Activated CD4-positive, alpha-beta T cell treated with anti-CD3 and anti-CD28 coated beads, Interleukin-2, Interleukin-6, amounts not matched to agents 100 ng/mL and 50 ng/mL, durations not matched to agents 16 hours and 8 hours (primary cell): ENCODE data around the gene LPP.

Experiments
- DNase-seq: peaks from one replicate; pipeline ENCODE4 v3.0.0-alpha.2; 2020

The LPP gene

DNA sequence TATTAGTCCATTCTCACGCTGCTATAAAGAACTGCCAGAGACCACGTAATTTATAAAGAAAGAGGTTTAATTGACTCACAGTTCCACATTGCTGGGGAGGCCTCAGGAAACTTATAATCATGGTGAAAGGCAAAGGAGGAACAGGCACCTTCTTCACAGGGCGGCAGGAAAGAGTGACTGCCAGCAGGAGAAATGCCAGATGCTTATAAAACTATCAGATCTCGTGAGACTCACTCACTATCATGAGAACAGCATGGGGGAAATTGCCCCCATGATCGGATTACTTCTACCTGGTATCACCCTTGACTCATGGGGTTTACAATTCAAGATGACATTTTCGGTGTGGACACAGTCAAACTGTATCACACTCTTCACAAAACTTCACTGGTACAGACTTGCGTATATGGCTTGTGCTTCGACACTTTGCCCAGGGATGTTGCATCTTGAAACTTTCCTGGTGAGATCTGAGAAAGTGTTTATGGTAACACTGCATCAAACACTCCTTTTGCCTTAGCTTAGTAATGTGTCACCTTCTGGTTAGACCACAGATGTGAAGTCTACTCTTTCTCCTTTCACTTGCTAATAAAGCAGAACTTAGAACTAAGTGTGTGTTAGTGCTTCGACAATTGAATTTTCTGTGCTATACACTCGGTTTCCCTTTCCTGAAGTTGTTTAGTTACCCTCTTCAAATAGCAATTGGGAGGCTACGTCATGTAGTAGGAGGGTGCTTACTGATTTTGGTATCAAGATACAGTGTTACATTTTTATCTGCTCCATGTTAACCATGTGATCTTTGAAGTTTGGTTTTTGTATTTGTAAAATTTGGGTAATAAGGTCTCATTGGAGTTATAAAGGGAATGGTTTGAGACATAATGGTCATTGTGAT lies 185.7 kb downstream of the LPP start:
- peak; percentile 89 for DNase-seq

DNA sequence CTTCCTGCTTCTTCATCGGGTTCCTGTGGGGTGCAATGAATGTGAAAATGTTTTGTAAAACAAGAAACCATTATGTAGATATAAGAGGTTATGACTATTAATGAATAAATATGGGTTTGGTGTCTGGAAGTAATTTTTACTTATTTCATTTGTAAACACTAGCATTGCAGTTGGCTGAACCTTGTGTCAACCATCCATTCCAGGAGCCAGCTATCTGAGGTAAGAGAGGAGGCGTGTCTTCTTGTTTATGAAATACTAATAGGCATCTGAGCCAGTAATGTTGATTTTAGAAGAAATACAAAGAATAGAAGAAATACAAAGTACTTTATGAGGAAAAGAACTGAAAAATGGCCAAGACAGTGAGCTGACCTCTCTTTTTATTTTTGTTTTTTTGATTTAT lies 187.5 kb downstream of the LPP start:
- DNase-seq = no peak

DNA sequence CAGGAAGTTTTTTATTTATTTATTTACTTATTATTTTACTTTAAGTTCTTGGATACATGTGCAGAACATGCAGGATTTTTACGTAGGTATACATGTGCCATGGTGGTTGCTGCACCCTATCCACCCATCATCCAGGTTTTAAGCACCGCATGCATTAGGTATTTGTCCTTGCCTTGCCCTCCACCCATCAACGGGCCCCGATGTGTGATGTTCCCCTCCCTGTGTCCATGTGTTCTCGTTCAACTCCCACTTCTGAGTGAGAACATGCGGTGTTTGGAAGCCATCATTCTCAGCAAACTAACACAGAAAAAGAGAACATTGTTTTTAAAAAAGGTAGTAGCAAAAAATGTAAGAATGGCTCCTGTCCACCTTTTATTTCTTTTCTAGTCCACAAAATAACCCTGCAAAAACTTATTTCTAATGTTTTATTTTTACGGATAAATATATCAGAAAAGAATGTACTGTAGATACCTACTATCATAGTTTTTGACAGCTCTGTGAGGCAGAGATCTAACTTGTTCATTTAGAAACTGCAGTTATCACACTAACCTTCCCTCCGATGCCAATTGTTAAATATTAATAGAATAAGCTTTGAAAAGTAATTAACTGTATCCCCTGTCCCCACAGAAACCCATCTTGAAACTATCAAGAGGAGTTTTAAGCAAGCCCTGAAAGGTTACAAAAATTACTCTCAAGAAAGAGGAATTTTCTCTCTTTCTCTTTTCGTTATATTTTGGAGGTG lies 189.2 kb downstream of the LPP start:
- DNase-seq = no peak

DNA sequence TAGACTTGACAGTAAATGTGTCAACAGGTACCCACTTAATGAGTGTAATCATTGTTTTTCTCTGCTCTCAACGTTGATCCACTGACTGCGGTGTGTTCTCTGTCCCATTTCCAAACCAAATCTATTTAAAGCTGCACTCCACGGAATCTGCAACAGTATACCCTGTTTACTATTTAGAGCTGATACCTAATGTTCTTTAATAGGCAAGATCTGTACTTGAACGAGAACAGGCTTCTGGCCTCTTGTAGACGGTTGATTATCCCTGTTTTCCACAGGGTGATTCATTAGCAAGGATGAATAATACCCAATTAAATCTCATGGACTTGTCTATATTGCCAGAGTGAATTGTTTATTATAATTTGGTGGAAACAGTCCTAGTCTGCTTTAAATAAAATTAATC lies 189.9 kb downstream of the LPP start:
- no peak for DNase-seq

DNA sequence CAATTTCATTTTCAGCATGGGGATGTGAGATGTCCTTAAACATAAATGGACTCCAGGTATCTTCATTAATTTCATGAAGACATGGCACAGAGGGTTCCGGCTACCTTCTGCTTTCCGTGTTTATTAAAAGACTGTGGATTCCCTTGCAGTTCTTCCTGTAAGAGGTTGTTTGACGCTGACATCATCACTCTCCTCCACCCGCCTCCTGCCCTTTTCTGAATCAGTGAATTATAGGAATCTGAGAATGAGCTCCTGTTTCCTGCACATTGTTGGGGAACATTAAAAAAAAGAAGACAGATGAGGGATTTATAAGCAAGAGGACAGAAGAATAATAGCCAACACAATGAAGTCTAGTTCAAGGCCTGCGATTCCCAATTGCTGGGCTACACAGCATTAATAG lies 191.3 kb downstream of the LPP start:
- DNase-seq = no peak

DNA sequence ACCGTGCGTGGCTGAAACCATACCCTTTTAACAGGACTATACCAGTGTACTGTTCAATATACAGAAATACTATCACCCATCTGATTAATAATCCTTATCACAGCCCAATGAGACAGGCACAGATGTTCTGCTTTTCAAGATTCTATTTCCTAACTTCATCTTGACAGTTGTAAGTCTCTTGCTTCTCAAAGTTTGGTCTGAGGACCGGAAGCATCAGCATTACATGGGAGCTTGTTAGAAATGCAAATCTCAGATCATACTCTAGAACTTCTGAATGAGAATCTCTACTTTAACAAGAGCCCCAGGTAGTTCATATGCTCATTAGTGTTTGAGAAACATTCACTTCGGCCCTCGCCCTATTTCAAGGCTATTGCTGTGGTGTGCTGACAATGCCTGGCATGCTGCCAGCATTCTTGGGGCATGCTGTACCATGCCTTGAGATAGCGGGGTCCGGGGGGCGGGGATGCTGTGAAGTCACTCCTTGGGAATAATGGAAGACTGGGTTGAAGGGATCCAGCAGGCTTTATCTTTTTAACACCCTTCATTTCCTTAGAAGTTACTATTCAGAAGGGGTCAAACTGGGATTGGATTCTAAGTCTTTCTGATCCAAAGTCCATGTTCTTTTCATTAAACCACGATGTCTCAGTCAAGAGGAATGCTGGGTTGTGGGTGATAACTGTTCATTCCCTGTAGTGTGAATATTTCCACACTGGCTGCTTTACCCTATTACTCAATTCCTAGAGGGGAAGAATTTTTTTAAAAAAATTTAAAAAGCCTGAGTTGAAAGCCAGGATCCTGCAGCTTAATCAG lies 194.7 kb downstream of the LPP start:
- DNase-seq = no peak

DNA sequence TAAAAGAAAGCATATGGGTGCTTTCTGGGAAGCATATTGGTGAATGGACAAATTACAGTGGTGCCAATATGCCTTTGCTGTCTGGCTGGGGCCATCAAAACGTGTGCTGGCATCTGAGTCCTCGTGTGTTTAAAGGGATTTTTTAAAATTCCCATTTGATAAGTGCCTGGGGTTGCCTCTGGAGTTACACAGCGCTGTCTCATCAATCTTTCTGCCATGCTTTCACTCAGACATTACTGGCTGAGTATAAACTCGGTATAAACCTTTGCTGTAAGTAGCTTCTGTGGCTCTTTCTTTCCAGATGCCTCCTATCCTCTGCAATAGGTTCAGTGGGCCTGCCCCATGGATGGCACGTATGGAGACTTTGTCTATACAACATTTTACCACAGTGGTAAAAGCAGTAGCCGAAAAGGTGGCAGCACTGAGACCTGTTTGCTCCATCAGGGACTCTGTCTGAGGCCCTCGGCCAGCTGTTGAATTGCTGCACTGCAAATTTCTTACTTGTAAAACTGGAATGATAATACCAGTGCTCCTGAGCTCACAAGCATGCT lies 195.5 kb downstream of the LPP start:
- no peak for DNase-seq

DNA sequence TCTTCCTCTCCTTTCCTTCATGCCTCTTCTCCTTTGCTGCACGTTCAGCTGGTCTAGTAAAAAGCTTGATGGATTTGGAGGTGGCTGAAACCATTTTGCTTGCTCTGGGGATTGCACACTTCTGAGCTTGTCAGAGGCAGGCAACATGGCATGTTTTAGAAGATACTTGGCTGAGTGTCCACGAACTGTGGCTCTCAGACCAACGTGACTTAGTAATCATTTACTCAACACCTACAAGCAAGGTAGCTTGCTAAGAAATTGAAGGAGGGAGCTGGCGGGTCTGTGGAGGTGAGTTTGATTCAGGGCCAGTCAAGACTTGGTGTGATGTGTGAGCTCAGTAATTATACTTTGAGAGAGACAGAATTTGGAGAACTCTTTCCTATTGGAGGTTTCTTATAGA lies 196.0 kb downstream of the LPP start:
- DNase-seq = no peak

DNA sequence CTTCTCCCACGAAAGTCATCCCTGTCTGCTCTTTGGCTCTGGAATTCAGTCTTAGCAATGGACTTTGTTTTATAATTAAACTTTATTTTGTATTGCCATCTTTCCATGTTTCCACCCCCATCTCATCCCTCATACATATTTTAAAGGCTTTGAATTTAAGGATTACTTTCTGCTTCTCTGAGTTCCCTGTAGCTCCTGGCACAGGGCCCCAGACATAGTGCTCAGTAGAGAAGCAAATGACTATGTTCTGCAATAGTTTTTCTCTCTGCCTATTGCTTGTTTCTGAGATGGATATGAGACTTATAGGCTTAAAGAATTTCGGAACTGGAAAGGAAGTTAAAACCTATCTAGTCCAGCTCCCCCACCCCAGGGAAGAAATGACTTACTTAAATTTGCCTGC lies 197.0 kb downstream of the LPP start:
- no peak for DNase-seq

DNA sequence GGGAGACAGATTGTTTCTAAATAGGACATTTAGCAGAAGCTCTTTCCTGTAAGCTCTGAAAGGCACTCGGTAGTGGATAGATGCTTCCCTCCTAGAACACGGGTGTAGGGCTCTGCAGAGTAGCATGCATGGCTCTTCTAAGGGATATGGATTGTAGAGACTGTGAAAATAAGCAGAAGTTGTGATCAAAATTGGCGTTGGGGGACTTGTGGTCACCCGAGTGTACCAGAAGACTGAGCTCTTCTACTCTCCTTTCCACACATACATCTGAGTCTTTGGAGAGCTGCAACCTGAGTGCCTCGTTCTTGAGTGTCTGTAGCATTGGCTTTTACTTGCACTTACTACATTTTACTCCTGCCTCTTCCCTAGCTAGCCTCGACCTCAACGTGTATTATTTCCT lies 197.7 kb downstream of the LPP start:
- no peak for DNase-seq

DNA sequence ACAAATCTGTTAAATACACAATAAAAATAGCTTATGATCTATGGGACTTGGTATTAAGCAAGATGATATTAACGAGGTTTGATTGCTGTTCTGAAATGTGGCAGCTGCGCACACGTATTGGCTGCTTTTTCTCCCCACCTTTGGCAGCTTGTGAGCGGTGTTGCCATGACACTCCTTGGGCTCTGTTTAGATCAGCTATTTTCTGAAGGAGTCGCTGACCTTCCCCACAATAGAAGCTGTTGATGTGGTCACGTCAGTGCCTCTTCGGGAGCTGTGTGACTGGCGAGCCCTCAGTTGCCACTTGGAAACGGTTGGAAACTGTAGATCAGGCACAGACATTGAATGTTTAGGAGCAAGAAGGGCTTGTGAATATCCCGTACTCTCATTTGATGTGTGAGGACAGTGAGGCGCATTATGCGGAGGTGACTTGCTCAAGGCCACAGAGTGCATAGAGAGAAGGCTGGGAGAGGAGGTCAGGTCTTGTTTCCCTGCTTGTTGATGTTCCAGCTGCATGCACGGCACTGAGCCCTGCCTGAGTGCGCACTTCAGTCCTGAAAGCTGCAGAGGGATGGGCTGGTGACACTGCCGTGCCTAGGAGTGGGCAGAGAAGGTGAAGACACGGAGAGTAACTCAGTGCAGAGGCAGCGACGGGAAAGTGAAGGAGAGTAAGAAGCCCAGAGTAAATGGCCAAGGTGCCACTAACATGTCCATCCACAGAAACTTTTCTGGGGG lies 198.4 kb downstream of the LPP start:
- DNase-seq = no peak

DNA sequence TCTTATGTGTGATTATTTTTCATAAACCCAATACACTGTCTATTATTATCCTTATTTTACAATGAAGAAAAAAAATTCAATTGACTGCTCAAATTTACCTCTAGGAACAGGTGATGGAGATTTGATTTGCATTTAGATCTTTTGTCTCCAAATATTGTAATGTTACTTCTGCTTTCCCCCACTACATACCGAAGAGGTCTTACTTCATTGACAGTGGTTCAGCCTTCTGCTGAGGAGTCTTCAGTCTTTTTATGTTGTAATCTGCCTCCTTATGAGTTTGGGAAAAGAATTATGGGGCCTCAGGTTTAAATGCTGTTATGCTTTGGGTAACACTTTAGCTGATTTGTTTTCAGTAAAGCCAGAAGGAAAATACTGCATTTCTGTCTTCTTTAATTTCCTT lies 199.5 kb downstream of the LPP start:
- DNase-seq = no peak

DNA sequence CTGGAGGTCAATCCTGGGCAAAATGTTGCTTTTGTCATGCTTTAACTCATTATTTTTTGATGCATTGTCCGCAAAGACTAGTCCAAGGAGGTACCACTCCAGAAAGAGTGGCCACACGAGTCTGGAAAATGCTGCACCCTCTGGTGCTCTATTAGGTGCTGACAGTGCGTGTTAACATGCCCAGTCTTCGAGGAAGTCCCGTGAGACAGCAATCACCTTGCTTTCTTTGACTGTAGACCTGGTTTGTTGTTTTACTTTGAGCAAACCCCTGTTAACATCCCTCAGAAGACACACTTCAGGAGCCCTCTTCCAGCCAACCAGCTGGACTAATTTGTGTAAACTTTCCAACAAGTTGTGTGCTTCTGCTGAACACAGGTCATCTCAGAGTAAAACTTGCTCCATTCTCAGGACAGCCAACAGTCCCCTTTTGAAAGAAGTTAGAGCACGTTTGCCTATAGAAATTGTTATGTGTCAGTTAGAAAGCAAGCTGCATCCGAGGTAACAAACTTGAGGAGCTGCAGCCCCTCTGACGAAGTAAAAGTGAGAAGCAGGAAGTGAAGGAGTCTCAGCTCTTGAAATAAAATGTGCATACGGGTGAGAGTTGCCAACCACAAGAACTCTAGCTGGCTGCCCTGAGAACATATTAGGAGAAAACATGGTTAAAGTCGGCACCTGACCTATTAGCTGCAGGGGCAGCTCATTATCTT lies 205.0 kb downstream of the LPP start:
- DNase-seq = peak; percentile 60

DNA sequence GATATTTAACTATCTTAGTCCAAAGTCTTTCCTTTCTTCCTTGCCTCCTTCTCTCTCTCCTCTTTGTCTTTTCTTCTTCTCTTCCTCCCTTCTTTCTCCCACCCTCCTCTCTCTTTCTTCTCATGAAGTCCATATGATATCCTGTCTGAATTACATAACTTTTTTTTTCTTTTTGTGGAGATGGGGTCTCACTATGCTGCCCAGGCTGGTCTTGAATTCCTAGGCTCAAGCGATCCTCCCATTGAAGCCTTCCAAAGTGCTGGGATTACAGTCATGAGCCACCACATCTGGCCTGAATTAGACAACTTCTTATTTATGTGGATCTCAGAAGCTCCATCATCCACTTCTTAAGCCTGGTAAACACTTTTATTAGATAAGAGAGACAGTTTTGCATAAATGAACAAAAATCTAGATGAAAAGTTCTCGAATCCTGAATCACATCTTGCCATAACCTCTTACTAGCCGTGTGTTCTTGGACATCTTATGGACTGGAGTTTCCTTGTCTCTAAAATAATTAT lies 206.5 kb downstream of the LPP start:
- DNase-seq = no peak

DNA sequence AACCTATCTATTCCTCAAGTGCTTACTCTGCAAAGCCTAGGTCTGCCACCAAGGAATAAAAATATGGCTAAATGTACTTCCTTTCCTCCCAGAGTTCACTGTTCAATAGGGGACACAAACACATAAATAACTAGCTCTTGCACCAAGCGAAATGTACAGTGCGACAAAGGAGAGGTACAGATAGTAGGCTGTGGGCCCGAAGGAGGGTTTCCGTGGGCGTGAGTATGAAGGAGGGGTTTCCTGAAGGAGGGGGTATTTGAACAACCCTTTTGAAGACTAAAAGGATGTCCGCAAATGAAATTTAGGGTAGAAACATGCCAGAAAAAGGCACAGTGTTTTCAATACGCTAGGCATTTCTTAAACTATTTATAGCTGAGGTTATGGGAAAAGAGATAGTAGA lies 207.9 kb downstream of the LPP start:
- no peak for DNase-seq

DNA sequence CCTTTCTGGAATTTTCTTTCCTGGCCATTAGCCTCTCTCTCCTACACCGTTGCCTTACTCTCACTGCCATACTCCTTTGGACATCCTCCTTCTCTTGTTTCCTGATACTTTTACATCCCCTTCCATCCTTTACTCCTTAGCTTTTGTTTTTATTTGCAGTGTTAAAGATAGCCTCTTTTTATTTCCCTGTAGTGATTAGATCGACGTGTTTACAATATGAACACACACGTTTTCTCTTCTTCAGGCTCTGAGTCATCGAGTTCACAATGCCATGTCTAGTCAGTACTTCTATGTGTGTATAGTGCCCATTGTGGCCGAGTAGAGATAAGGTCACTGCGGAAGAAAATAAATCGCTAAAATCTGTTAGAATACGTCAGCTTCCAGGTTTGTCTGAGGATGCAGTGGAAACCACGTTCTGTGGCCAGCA lies 208.5 kb downstream of the LPP start:
- no peak for DNase-seq

DNA sequence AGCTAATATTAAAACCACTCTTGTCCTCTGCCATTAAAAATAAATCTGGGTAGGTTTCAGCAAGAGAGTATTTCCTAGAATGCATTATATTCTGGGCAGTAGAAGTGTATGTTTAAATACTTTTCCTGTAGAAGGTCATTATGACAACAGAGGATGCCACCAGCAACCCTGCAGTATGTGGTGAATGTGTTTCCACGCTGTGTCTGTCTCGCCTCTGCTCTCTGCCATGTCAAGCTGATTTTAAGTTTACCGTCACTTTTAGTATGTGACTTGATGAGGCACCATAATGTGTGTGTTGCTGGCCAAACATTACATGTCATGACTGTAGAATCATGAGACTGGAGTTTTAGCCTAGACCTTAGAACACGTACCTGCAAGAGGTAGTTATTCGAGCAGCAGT lies 211.2 kb downstream of the LPP start:
- DNase-seq = no peak

DNA sequence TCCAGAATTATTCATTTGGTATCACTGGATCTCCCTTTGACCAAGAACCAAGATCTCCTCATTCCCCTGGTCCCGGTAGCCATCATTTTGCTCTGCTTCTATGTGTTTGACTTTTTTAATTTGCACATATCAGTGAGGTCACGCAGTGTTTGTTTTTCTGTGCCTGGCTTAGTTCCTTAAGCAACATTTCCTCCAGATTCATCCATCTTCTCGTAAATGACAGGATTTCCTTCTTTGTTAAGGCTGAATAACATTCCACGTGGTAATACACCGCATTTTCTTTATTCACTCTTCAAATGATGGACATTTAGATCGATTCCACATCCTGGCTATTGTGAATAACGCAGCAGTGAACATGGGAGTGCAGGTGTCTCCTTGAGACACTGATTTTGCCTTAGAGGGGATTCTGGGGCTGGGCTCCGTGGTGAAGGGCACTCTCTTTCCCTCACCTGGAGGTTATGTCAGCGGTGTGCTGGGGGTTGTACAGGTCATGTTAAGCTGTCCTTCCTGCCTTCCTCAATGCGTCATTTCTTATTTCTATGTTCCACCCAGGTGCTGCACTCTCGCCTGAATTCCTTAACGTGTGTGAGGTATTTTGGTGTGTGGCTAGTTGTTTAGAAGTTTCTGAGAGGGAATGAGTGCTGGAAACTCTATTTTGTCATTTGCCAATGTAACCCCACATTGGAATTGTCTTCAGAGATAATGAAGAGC lies 212.2 kb downstream of the LPP start:
- no peak for DNase-seq

DNA sequence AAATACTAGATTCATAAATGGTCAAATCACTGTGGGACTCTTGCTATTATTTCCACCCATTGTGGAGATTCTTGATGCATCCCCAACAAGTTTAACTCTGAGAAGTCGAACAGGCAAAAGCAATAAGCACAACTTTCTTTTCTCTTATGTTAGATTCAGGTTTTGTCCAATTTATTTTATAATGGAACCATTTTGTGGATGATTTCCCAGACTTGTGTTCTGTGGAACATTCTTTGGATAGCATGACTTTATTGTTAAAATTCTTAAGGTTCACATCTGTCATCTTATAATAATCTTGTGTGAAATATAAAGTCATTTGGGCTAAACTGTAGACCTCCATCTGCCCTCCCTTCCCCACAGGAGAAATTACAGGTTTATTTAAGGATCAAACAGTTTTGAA lies 213.7 kb downstream of the LPP start:
- no peak for DNase-seq

DNA sequence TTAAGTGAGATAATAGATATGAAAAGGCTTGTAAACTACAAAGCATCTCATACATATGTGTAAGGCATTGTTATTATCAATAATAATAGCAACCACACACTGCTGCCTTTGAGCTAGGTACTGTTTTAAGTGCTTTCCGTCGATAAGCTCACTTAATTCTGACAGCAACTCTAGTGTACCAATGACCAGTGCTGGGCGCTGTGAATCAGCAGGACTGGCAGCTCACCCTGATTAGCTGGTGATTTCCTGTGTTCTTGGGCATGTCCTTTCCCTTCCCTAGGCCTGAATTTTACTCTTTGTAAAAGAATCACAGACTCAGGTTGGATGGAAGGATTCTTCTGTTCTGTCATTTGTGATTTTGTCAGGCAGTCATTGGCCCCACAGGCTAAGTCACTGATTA lies 215.6 kb downstream of the LPP start:
- DNase-seq = no peak
